ENCODE measurements around the gene AKAP11.

DNA sequence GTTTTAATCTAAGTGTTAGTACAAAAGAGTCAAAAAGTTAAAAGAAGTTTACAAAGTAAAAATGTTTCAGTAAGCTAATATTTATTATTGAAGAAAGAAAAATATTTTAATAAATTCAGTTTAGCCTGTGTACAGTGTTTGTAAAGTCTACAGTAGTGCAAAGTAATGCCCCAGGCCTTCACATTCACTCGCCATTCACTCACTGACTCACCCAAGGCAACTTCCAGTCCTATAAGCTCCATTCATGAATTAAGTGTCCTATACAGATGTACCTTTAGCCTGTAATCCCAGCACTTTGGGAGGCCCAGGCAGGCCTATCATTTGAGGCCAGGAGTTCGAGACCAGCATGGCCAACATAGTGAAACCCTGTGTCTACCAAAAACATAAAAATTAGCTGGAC lies 24.1 kb upstream of the AKAP11 start:
- TF ChIP-seq CTCF (IDR thresholded peaks at IDR 0.05) (no peak), POLR2A (IDR thresholded peaks at IDR 0.05) (no peak), EP300 (IDR thresholded peaks at IDR 0.05; ENCODE audit: low read depth) (no peak)

Data from transverse colon (tissue), 3 donors.